NCI-H345 treated with DMSO at 0.1 percent for 48 hours (cell line): ENCODE results near the gene LPGAT1.
A peak's percentile ranks its signal among the peaks of the same experiment; 100 is the strongest.
"Not testable (repeated sequence)": the region's sequence is repeated elsewhere in the genome, so short reads cannot be mapped to it uniquely, and the experiment has no call there.

Experiments used
- DNase-seq: peaks from one replicate; lab custom pipeline; 2025; ENCODE audit not compliant: unreplicated experiment; lab: John Stamatoyannopoulos, UW

LPGAT1 gene

GRCh38 chr1:211830328-211831142 is at the start of gene LPGAT1:
Gene LPGAT1, minus strand, starts transcription at chr1:211830763. Its CDS starts 1,467 bp downstream, at chr1:211829296.
- peak; percentile 60 for DNase-seq

DNA sequence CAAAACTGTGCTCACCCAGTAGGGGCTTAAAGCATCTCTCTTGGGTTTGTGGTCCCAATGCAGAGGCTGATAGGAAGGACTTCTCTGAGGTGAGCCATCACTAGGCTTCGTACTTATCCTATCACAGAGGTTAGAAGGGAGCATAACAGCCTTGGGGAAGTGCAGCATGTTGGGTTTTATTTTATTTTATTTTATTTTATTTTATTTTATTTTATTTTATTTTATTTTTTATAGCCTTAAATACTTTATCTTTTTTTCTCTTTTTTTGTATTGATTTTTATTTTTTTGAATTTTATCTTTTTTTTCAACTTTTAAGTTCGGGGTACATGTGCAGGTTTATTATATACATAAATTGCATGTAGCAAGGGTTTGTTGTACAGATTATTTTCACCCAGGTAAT is 48.9 kb upstream of the LPGAT1 start:
- DNase-seq, result no peak

DNA sequence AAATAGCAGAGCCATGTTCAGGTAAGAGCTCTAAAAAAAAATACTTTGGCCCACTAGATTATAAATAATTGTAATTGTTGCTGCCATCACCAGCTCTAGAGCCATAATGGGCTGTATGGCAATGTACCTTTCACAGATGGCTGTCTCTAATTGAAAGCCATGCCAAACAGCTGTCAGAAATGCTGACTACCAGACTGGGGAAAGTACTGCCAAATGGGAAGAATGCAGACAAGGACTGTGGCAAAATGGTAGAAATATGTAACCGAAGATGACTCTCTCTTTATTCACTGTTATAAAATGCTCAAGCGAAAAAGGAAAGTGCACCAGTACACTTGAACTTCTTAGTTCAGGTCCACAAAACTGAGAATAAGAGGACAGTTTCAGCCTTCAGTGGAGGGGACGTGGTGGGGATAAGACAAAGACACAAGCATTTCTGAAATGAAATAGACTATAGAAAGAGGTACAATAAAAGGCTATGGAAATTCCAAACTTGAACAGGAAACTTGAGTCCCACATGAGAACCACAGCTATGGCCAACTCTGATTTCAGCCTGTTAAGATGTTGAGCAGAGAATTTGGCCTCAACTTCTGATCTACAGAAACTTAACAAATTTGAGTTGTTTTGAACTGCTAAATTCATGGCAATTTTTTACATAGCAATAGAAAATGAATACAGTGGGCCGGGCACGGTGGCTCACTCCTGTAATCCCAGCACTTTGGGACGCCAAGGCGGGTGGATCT is 46.5 kb upstream of the LPGAT1 start:
- no peak for DNase-seq

DNA sequence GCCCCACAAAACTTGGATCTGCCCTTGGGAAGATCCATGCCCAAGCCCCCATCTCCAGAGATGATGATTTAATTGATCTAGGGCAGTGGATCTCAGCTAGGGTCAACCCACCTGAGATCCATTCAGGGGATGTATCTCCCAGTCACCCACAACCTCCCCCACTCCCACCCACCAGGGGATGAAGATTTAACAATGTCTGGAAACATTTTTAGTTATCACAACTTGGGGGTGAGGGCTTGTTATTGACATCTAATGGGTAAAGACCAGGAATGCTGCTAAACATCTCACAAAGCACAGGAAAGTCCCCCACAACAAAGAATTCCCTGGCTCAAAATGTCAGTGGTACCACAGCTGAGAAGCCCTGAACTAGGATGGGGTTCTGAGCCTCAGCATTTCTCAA is 45.0 kb upstream of the LPGAT1 start:
- no peak for DNase-seq

DNA sequence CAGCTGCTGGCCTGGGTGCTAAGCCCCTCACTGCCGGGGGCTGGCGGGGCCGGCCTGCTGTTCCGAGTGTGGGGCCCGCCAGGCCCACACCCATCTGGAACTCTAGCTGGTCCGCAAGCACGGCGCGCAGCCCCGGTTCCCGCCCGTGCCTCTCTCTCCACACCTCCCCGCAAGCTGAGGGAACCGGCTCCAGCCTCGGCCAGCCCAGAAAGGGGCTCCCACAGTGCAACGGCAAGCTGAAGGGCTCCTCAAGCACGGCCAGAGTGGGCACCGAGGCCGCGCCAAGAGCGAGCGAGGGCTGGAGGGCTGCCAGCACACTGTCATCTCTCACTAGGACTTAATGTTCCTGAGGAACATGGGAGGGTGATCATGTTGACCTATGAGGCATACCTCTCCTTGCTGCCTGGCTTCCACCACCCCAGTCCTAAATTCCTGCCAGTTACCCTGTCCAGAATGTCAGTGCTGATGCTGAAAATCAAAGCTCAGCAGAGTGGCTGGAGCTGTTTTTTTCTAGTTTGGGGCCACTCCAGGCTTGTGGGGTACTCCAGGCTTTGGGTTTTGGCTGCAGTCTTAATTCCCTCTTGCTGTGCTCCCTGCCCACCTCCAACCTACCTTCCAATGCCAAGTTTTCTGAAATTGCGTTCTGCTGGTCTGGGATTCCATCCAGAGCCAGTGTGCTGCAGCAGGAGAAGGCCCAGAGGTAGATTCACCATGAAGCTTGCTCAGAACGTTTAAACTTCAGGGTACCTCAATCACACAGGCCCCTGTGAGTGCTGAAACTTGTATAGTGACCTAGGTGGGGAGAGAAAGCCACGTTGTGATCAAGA is 44.2 kb upstream of the LPGAT1 start:
- no peak for DNase-seq

GRCh38 chr1:211873731-211874130 is 43.2 kb upstream of the LPGAT1 start:
- DNase-seq, result not testable (repeated sequence)

DNA sequence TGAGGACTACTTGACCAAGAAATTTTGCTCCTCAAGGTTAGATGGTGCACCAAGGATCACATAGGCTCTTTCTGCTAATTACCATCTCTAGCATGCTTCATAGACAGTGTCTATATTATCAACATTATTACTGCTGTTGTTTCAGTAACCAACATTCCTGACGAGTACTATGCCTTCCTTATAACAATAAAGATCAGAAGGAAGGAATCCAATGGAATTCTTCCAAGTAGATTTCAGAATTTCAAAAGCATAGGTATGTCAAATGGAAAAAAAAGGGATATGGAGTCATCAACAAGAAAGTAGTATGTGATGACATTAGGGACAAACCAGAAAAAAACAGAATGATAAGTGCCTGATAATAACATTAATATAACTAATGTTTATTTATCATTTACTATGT is 39.6 kb upstream of the LPGAT1 start:
- no peak for DNase-seq

GRCh38 chr1:211865180-211865579 is 34.6 kb upstream of the LPGAT1 start:
- no peak for DNase-seq

GRCh38 chr1:211859405-211859804 is 28.8 kb upstream of the LPGAT1 start:
- no peak for DNase-seq

- DNase-seq, result no peak
Observed at GRCh38 chr1:211851174-211851573, 20.6 kb upstream of the LPGAT1 start.

DNA sequence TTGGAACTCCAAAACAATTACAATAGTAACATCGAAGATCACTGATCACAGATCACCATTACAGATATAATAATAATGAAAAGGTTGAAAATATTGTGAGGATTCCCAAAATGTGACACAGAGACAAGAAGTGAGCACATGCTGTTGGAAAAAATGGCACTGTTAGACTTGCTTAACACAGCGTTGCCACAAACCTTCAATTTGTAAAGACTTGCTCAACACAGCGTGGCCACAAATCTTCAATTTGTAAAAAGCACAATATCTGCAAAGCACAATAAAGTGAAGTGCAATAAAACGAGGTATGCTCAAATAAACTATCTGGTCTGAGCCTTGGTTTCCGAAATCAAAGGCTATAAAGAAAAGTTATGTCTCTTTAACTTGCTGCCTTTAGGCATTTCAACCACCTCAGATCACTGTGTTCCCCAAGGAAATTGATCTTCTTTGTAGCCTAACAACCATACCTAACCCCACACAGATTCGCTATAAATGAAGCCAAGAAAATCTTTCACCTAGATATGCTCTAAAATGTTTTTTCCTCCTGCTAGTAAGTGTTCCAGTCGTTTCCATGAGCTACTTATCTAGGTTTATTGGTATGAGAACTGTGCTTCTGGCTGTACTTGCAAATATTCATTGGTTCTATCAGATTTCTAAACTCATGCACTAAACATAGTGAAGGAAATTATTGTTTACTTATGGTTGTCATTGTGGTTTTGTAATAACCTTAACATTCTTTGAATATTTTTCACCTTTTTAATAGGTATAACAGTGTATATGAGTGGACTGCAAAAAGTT is 13.1 kb upstream of the LPGAT1 start:
- DNase-seq, result no peak

DNA sequence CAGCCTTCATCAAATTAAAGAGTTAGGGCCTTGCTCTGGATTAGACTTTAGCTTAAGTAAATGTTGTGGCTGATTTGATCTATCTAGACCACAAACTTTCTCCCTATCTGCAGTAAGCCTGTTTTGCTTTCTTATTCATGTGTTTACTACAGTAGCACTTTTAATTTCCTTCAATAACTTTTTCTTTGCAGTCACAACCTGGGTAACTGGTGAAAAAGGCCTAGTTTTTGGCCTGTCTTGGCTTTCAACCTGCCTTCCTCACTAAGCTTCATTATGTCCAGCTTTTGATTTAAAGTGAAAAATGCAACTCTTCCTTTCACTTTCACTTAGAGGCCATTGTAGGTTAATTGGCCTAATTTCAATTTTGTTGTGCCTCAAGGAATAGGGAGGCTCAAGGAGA is 12.5 kb upstream of the LPGAT1 start:
- DNase-seq, result no peak

GRCh38 chr1:211842518-211842917 is 12.0 kb upstream of the LPGAT1 start:
- DNase-seq, result no peak

GRCh38 chr1:211839106-211839505 is 8.5 kb upstream of the LPGAT1 start:
- DNase-seq, result no peak

DNA sequence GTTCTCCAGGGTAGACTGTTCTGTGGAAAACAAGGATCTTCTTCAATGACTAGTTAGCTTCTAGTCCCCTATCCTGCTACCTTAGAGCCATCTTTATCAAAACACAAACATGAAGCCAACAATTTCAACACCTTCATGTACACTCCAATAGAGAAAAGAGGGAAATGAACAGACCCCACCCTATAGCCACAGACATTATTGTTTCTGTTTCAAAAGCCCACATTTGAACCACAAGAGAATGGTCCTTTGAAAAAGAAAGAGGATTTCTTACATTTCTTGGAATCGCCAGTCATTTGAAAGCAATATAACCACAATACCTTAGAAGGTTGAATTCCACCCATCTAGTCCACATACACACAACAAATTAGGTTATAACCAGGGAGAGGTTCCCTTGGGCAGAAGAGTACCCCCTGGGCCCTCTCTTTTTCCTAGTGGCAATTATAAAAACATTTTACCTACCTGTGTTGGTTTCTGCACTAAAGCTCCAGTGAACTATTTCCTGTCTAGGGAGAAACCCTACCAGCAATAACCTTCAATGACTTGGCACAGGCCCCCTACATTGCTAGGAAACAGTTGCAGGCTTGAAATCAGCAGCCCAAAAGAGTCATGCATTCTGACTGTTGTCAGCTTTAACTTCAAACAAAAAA is 2.7 kb upstream of the LPGAT1 start:
- DNase-seq, result no peak

GRCh38 chr1:211832661-211833060 is 2.1 kb upstream of the LPGAT1 start:
- no peak for DNase-seq

DNA sequence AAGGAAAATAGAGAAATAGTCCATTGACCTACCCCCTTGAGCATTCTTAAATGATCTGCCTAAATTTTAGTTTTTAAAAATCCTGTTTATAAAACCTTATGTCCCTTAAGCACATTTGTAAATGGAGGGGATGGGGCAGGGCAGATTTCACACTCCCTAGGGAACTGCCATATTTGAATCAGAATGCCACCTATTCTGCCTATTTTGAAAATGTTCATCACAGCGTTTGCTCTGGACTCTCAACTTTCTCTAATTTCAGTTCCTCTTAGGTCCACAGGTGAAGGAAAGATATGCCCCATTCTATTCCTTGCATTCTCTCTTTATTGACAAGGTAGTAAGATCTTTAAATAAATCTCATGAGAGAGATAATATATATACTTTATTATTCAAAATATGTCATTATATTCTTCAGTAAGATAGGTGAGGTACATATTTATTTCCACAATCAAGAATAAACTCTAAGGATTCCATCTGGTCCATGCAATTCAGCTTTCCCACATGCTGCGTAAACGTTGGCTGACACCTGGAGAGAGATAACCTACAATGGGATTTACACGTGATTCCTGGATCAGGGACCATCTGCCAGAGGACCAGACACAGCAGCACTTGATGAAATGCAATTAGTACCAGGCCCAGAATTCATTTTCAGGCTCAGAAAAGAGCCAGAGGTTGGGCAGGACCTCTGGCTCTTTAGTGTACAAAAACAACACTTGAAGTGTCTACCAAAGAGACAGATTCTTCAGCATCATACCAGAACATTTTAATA is 1.2 kb upstream of the LPGAT1 start:
- peak; percentile 44 for DNase-seq

DNA sequence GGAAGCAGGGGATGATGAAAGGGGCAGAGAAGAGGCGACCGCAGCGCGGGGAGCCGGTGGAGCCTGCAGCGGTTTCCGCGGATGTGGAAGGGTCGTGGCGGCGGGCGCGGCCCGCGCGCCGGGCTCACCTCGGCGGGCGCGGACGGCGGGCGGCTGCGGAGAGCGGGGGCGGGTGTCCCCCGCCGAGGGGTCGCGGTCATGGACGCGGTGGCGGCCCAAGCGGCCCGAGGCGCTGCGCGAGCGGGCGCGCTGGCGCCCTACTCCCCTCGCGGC is 572 bp downstream of the LPGAT1 start:
- no peak for DNase-seq

GRCh38 chr1:211829343-211830054 is 1.1 kb downstream of the LPGAT1 start:
- peak; percentile 19 for DNase-seq
